Activated CD8-positive, alpha-beta memory T cell treated with anti-CD3 and anti-CD28 coated beads, Interleukin-2, amount 50 U/mL, for 1 hour (primary cell): ENCODE results near the gene PMIS2.
A peak's percentile ranks its signal among the peaks of the same experiment; 100 is the strongest.

Experiments
- DNase-seq: peaks from one replicate; pipeline ENCODE4 v3.0.0-alpha.2; 2020; ENCODE audit errors: extremely low read depth

PMIS2 gene

GRCh38 chr19:35585848-35586247 lies at the start of gene PMIS2:
Gene PMIS2 (plus strand): TSS chr19:35586173. CDS start chr19:35586260, 87 bp downstream.
- DNase-seq = no peak

GRCh38 chr19:35539314-35539713 lies 46.7 kb upstream of the PMIS2 start:
- DNase-seq = no peak

- DNase-seq = no peak
These were observed 46.1 kb upstream of the PMIS2 start for GRCh38 chr19:35539850-35540249.

- DNase-seq = no peak
These were observed 45.5 kb upstream of the PMIS2 start for GRCh38 chr19:35540356-35540927.

GRCh38 chr19:35542209-35542608 lies 43.8 kb upstream of the PMIS2 start:
- DNase-seq = no peak

- DNase-seq = no peak
These were observed 42.5 kb upstream of the PMIS2 start for GRCh38 chr19:35543280-35544109.

GRCh38 chr19:35544110-35544802 lies 41.7 kb upstream of the PMIS2 start:
- no peak for DNase-seq

- DNase-seq = no peak
These were observed 40.7 kb upstream of the PMIS2 start, which contains the start of gene TMEM147 for GRCh38 chr19:35545001-35545854. Gene TMEM147 (plus strand): TSS chr19:35545626. CDS start chr19:35545740, 114 bp downstream.

- DNase-seq = no peak
These were observed 40.1 kb upstream of the PMIS2 start for GRCh38 chr19:35545855-35546381.

- DNase-seq = no peak
These were observed 39.4 kb upstream of the PMIS2 start for GRCh38 chr19:35546532-35546931.

GRCh38 chr19:35549174-35549788 lies 36.7 kb upstream of the PMIS2 start:
- peak; percentile 33 for DNase-seq

- DNase-seq = no peak
These were observed 36.0 kb upstream of the PMIS2 start for GRCh38 chr19:35549879-35550523.

- DNase-seq = no peak
These were observed 34.7 kb upstream of the PMIS2 start for GRCh38 chr19:35551091-35551810.

- DNase-seq = no peak
These were observed 33.2 kb upstream of the PMIS2 start for GRCh38 chr19:35552534-35553384.

- DNase-seq = no peak
These were observed 32.5 kb upstream of the PMIS2 start for GRCh38 chr19:35553385-35554000.

GRCh38 chr19:35554076-35554475 lies 31.9 kb upstream of the PMIS2 start:
- DNase-seq = no peak

GRCh38 chr19:35555301-35556005 lies 30.5 kb upstream of the PMIS2 start:
- no peak for DNase-seq
